H4 (cell line): ENCODE measurements around the gene MEGF10. TPM values are rescaled to one million over a fixed set of nuclear protein-coding genes. Genes with fewer than 3 reads are reported as not detected.
"Not testable (repeated sequence)": the region's sequence is repeated elsewhere in the genome, so short reads cannot be mapped to it uniquely, and the experiment has no call there.

Experiments
- DNase-seq: peaks from one replicate; pipeline ENCODE4 v3.0.0-alpha.2; 2015; ENCODE audit warnings: low spot score
- total RNA-seq: library from RNA; depleted of rRNA; stranded (reverse); fragments of >200 nt; shearing (Covaris generic); gene quantifications from 2 replicates; pipeline ENCODE4 v1.2.3, GENCODE V29; 2014; rRNA removed

Gene MEGF10
- 0.14 TPM in 1 of 2 replicates, not detected in the other for total RNA-seq

GRCh38 chr5:127290019-127290945 lies at the start of gene MEGF10:
MEGF10 (plus strand) TSS chr5:127290796; CDS start chr5:127331309, 40,513 bp downstream.
- DNase-seq = no peak

- DNase-seq = no peak
Observed at GRCh38 chr5:127243011-127243410, 47.6 kb upstream of the MEGF10 start.

- no peak for DNase-seq
Observed at GRCh38 chr5:127254729-127255284, 35.8 kb upstream of the MEGF10 start.

- no peak for DNase-seq
Observed at GRCh38 chr5:127256886-127257597, 33.6 kb upstream of the MEGF10 start.

GRCh38 chr5:127260686-127261085 lies 29.9 kb upstream of the MEGF10 start:
- DNase-seq = no peak

GRCh38 chr5:127265473-127265872 lies 25.1 kb upstream of the MEGF10 start:
- DNase-seq = not testable (repeated sequence)

- not testable (repeated sequence) for DNase-seq
Observed at GRCh38 chr5:127268342-127268741, 22.3 kb upstream of the MEGF10 start.

- not testable (repeated sequence) for DNase-seq
Observed at GRCh38 chr5:127270713-127271112, 19.9 kb upstream of the MEGF10 start.

- no peak for DNase-seq
Observed at GRCh38 chr5:127275641-127276193, 14.9 kb upstream of the MEGF10 start.

- no peak for DNase-seq
Observed at GRCh38 chr5:127280491-127281220, 9.9 kb upstream of the MEGF10 start.

GRCh38 chr5:127281609-127282008 lies 9.0 kb upstream of the MEGF10 start:
- no peak for DNase-seq

- DNase-seq = no peak
Observed at GRCh38 chr5:127288676-127289075, 1.9 kb upstream of the MEGF10 start.

- DNase-seq = no peak
Observed at GRCh38 chr5:127290946-127291693, 524 bp downstream of the MEGF10 start.

- no peak for DNase-seq
Observed at GRCh38 chr5:127292030-127292735, 1.6 kb downstream of the MEGF10 start.

GRCh38 chr5:127293373-127293772 lies 2.8 kb downstream of the MEGF10 start:
- DNase-seq = no peak

- DNase-seq = no peak
Observed at GRCh38 chr5:127294829-127295228, 4.2 kb downstream of the MEGF10 start.

- DNase-seq = no peak
Observed at GRCh38 chr5:127295454-127295853, 4.9 kb downstream of the MEGF10 start.

- DNase-seq = no peak
Observed at GRCh38 chr5:127296321-127296720, 5.7 kb downstream of the MEGF10 start.

GRCh38 chr5:127296894-127297293 lies 6.3 kb downstream of the MEGF10 start:
- DNase-seq = not testable (repeated sequence)
